Activated B cell treated with CpG ODN at 0.5 μM for 24 hours (primary cell): ENCODE results near the gene PHIP. TPM values are rescaled to one million over a fixed set of nuclear protein-coding genes. Genes with fewer than 3 reads are reported as not detected.

ENCODE experiments used
- ATAC-seq: fragments of 200-7000 bp; cut with Tn5 transposase; one replicate; pipeline ENCODE4 v1.10.0; 2021; ENCODE audit warnings: low read depth, mild to moderate bottlenecking, moderate library complexity
- CTCF ChIA-PET: fragments of 350-600 bp; sonication (Branson Sonifier 250); formaldehyde crosslinking; loops from one replicate; lab custom pipeline; 2021; ENCODE audit warnings: antibody characterized with exemption; lab: Charles Lee
- POLR2A ChIA-PET: fragments of 350-600 bp; sonication (Branson Sonifier 250); formaldehyde crosslinking; loops from one replicate; lab custom pipeline; 2021; ENCODE audit warnings: antibody characterized with exemption; lab: Charles Lee
- DNase-seq: peaks from one replicate; pipeline ENCODE4 v3.0.0; 2022
- H3K27ac Mint-ChIP-seq: one replicate; pipeline ENCODE4 v1.8.0; 2020; ENCODE audit warnings: mixed read lengths
- H3K27me3 Mint-ChIP-seq: one replicate; pipeline ENCODE4 v1.8.0; 2021; ENCODE audit warnings: mixed read lengths
- H3K36me3 Mint-ChIP-seq: one replicate; pipeline ENCODE4 v1.8.0; 2021; ENCODE audit warnings: low read depth, mixed read lengths
- H3K4me1 Mint-ChIP-seq: one replicate; pipeline ENCODE4 v1.8.0; 2021; ENCODE audit warnings: mixed read lengths
- H3K4me3 Mint-ChIP-seq: one replicate; pipeline ENCODE4 v1.8.0; 2020; ENCODE audit warnings: mild to moderate bottlenecking, mixed read lengths
- H3K9me3 Mint-ChIP-seq: one replicate; pipeline ENCODE4 v1.8.0; 2020; ENCODE audit warnings: mixed read lengths
- intact Hi-C: fragments of 100-400 bp; cut with micrococcal nuclease; formaldehyde crosslinking; loops from one replicate; pipeline ENCODE4 v1.15.1; 2024
- total RNA-seq: library from RNA; stranded (reverse); gene quantifications from 2 replicates; pipeline ENCODE4 v1.2.3, GENCODE V29; 2022
- TF ChIP-seq, protein P1 (sequence below): fragments of 200-600 bp; IDR thresholded peaks from one replicate; pipeline ENCODE4 v1.8.0; 2022; ENCODE audit warnings: antibody characterized with exemption, mild to moderate bottlenecking

The PHIP gene
- total RNA-seq, 1 donor from 2014 or later: 32.3 TPM

GRCh38 chr6:79038061-79038460 lies 40.0 kb downstream of the PHIP start:
- Mint-ChIP-seq H3K27me3 (no peaks in the 10 kb centered on the region), H3K4me1 (peaks cover 30% of the 10 kb centered on the region), H3K36me3 (peaks cover 69% of the 10 kb centered on the region), H3K4me3 (no peak overlapping the region), H3K9me3 (no peaks in the 10 kb centered on the region), H3K27ac (no peak overlapping the region)
- ChIA-PET CTCF (no interaction called here), POLR2A (no interaction called here)
- DNase-seq: no peak
- intact Hi-C loops: no loop called here
- no peak for ATAC-seq
- TF ChIP-seq, protein P1, sequence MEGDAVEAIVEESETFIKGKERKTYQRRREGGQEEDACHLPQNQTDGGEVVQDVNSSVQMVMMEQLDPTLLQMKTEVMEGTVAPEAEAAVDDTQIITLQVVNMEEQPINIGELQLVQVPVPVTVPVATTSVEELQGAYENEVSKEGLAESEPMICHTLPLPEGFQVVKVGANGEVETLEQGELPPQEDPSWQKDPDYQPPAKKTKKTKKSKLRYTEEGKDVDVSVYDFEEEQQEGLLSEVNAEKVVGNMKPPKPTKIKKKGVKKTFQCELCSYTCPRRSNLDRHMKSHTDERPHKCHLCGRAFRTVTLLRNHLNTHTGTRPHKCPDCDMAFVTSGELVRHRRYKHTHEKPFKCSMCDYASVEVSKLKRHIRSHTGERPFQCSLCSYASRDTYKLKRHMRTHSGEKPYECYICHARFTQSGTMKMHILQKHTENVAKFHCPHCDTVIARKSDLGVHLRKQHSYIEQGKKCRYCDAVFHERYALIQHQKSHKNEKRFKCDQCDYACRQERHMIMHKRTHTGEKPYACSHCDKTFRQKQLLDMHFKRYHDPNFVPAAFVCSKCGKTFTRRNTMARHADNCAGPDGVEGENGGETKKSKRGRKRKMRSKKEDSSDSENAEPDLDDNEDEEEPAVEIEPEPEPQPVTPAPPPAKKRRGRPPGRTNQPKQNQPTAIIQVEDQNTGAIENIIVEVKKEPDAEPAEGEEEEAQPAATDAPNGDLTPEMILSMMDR: no peak

GRCh38 chr6:79034865-79035264 lies 43.2 kb downstream of the PHIP start:
- H3K36me3 Mint-ChIP-seq: peaks cover 76% of the 10 kb centered on the region
- H3K27ac Mint-ChIP-seq: peak overlapping the region; percentile 5
- DNase-seq (no peak), ATAC-seq (no peak)
- POLR2A ChIA-PET: no interaction called here
- H3K27me3 Mint-ChIP-seq: no peaks in the 10 kb centered on the region
- peaks cover 22% of the 10 kb centered on the region for H3K4me1 Mint-ChIP-seq
- CTCF ChIA-PET: interaction anchor here (0.6 kb wide), 1 partner anchor 187 kb away, joined by 3 read pairs; no protein-coding TSS in a partner anchor
- TF ChIP-seq, protein P1: no peak
- intact Hi-C loops: no loop called here
- H3K4me3 Mint-ChIP-seq: no peak overlapping the region
- H3K9me3 Mint-ChIP-seq: no peaks in the 10 kb centered on the region

DNA sequence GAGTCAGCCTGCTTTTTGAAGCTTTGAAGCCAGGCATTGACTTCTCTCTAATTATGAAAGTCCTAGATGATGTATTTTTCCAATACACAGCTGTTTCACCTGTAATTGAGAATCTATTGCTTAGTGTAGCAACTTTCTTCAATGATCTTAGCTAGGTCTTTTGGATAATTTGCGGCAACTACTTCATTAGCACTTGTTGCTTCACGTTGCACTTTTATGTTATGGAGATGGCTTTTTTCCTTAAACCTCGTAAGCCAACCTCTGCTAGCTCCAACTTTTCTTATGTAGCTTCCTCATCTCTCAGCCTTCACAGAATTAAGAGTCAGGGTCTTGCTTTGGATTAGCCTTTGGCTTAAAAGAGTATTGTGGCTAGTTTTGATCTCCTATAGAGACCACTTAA lies 44.8 kb downstream of the PHIP start:
- peaks cover 26% of the 10 kb centered on the region for H3K4me1 Mint-ChIP-seq
- ATAC-seq: no peak
- DNase-seq: no peak
- H3K36me3 Mint-ChIP-seq: peaks cover 71% of the 10 kb centered on the region
- H3K9me3 Mint-ChIP-seq: no peaks in the 10 kb centered on the region
- no peaks in the 10 kb centered on the region for H3K27me3 Mint-ChIP-seq
- ChIA-PET CTCF (no interaction called here), POLR2A (interaction anchor here (0.6 kb wide), 1 partner anchor 81 kb away, joined by 10 read pairs; no protein-coding TSS in a partner anchor)
- TF ChIP-seq, protein P1: no peak
- H3K4me3 Mint-ChIP-seq: no peak overlapping the region
- intact Hi-C loops: no loop called here
- no peak overlapping the region for H3K27ac Mint-ChIP-seq

GRCh38 chr6:79031821-79032590 lies 46.0 kb downstream of the PHIP start:
- intact Hi-C loops: no loop called here
- peaks cover 26% of the 10 kb centered on the region for H3K4me1 Mint-ChIP-seq
- CTCF ChIA-PET: no interaction called here
- DNase-seq (no peak), ATAC-seq (no peak)
- H3K27me3 Mint-ChIP-seq: no peaks in the 10 kb centered on the region
- no peak overlapping the region for H3K27ac Mint-ChIP-seq
- H3K9me3 Mint-ChIP-seq: no peaks in the 10 kb centered on the region
- POLR2A ChIA-PET: no interaction called here
- H3K4me3 Mint-ChIP-seq: no peak overlapping the region
- TF ChIP-seq, protein P1: no peak
- peaks cover 70% of the 10 kb centered on the region for H3K36me3 Mint-ChIP-seq

DNA sequence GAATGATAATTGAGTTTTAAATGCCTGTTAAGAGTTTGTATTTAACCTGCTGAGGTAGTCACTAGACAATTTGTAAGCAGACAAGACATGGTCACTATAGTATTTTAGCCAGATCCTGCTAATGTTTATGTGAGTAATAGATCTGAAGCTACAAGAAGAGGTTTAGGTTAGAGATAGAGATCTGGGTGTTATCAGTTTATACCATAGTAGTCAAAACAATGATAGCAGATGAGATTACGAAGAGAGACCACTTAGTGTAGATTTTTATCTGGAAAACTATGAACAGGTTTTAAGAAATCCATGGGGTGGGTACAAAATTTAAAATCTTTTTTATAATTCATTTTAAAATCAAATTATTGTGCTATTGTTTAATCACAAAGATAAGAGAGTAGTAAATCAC lies 47.5 kb downstream of the PHIP start:
- Mint-ChIP-seq H3K27me3 (no peaks in the 10 kb centered on the region), H3K36me3 (peaks cover 64% of the 10 kb centered on the region), H3K4me1 (peaks cover 21% of the 10 kb centered on the region), H3K9me3 (no peaks in the 10 kb centered on the region), H3K4me3 (no peak overlapping the region), H3K27ac (no peak overlapping the region)
- DNase-seq: no peak
- intact Hi-C loops: no loop called here
- no peak for ATAC-seq
- POLR2A ChIA-PET: no interaction called here
- TF ChIP-seq, protein P1: no peak
- CTCF ChIA-PET: no interaction called here
